Measurements from ENCODE around the gene LRMDA. TPM values are rescaled to one million over a fixed set of nuclear protein-coding genes. Genes with fewer than 3 reads are reported as not detected.

The LRMDA gene
- total and polyA plus RNA-seq, 2 of the 13 experiments (the other 11 are each of a cell fraction or from before 2014, with no cell fraction given), result 13.4 to 22.0 TPM

GRCh38 chr10:75408911-75409885, 22.2 kb upstream of the LRMDA start (continued):
- peak; percentile 59; the same call in 1 of the 2 replicates for TF ChIP-seq POGZ (CRISPR knock-in tag; IDR thresholded peaks at IDR 0.05)
- TF ChIP-seq RAD51 (IDR thresholded peaks at IDR 0.05; ENCODE audit: borderline replicate concordance), result no peak
- no peak for TF ChIP-seq JUN (CRISPR knock-in tag; IDR thresholded peaks at IDR 0.05)
- TF ChIP-seq HOXA5 (CRISPR knock-in tag; IDR thresholded peaks at IDR 0.05), result no peak
- TF ChIP-seq DR1 (CRISPR knock-in tag; IDR thresholded peaks at IDR 0.05), result peak; percentile 63; the same call in 1 of the 2 replicates
- TF ChIP-seq ZNF18 (CRISPR knock-in tag; IDR thresholded peaks at IDR 0.05; ENCODE audit: insufficient replicate concordance), result no peak
- peak; percentile 70 for TF ChIP-seq ZNF547 (CRISPR knock-in tag; IDR thresholded peaks at IDR 0.05)
- TF ChIP-seq, protein P1, sequence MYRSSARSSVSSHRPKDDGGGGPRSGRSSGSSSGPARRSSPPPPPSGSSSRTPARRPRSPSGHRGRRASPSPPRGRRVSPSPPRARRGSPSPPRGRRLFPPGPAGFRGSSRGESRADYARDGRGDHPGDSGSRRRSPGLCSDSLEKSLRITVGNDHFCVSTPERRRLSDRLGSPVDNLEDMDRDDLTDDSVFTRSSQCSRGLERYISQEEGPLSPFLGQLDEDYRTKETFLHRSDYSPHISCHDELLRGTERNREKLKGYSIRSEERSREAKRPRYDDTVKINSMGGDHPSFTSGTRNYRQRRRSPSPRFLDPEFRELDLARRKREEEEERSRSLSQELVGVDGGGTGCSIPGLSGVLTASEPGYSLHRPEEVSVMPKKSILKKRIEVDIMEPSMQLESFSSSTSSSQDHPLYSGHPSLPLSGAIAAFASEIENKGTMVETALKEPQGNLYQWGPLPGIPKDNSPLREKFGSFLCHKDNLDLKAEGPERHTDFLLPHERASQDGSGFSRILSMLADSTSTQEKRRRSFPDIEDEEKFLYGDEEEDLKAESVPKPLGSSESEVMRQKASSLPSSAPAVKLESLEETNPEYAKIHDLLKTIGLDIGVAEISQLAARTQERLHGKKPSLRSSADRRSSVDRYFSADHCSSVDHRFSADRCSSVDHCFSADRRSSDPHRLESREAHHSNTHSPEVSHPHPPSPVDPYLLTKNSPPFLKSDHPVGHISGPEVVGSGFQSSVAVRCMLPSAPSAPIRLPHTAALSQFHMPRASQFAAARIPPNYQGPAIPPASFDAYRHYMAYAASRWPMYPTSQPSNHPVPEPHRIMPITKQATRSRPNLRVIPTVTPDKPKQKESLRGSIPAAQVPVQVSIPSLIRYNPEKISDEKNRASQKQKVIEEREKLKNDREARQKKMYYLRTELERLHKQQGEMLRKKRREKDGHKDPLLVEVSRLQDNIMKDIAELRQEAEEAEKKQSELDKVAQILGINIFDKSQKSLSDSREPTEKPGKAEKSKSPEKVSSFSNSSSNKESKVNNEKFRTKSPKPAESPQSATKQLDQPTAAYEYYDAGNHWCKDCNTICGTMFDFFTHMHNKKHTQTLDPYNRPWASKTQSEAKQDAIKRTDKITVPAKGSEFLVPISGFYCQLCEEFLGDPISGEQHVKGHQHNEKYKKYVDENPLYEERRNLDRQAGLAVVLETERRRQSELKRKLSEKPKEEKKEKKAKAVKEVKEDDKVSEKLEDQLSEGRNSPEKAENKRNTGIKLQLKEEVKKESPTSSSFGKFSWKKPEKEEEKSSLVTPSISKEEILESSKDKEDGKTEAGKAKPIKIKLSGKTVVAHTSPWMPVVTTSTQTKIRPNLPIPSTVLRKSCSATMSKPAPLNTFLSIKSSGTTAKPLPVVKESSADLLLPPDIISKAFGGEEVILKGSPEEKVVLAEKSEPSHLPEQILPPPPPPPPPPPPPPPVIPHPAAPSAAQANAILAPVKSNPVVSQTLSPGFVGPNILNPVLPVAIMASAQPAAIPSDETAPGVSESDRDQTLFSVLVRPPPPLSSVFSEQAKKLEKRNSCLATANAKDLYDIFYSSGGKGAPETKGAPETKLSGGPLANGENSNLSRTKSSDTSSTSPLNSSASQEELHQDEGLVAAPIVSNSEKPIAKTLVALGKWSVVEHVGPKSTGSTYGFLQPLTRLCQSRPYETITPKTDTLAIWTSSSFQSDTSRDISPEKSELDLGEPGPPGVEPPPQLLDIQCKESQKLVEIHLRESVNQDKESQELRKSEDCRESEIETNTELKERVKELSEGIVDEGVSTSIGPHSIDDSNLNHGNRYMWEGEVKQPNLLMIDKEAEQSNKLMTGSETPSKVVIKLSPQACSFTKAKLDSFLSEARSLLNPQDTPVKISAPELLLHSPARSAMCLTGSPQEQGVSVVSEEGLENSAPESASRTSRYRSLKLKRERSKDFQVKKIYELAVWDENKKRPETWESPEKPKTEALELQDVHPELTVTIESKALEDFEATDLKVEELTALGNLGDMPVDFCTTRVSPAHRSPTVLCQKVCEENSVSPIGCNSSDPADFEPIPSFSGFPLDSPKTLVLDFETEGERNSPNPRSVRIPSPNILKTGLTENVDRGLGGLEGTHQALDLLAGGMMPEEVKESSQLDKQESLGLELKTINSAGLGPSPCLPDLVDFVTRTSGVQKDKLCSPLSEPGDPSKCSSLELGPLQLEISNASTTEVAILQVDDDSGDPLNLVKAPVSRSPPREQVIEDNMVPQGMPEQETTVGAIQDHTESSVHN (CRISPR knock-in tag; IDR thresholded peaks at IDR 0.05), result 0 out of 2 replicates have a peak, but pooled peaks have one; percentile 34
- TF ChIP-seq ZNF772 (CRISPR knock-in tag; IDR thresholded peaks at IDR 0.05), result peak; percentile 58; the same call in 1 of the 2 replicates
- no peak for TF ChIP-seq MEIS1 (CRISPR knock-in tag; IDR thresholded peaks at IDR 0.05; ENCODE audit: borderline replicate concordance)
- no peak for TF ChIP-seq RORA (CRISPR knock-in tag; IDR thresholded peaks at IDR 0.05)
- TF ChIP-seq, protein P2, sequence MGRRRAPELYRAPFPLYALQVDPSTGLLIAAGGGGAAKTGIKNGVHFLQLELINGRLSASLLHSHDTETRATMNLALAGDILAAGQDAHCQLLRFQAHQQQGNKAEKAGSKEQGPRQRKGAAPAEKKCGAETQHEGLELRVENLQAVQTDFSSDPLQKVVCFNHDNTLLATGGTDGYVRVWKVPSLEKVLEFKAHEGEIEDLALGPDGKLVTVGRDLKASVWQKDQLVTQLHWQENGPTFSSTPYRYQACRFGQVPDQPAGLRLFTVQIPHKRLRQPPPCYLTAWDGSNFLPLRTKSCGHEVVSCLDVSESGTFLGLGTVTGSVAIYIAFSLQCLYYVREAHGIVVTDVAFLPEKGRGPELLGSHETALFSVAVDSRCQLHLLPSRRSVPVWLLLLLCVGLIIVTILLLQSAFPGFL (CRISPR knock-in tag; IDR thresholded peaks at IDR 0.05), result no peak
- no peak for TF ChIP-seq ZNF597 (CRISPR knock-in tag; IDR thresholded peaks at IDR 0.05)
- no peak for TF ChIP-seq ZZZ3 (CRISPR knock-in tag; IDR thresholded peaks at IDR 0.05; ENCODE audit: borderline replicate concordance)

All from HepG2 (cell line).